GM06990 (cell line): ENCODE measurements around the gene ERMP1.

ENCODE experiments used
- DNase-seq: peaks from one replicate; pipeline ENCODE4 v3.0.0-alpha.2; 2011; ENCODE audit not compliant: insufficient read length; ENCODE audit errors: extremely low read depth
- H3K27me3 ChIP-seq: replicated peaks from 2 replicates; pipeline ENCODE4 v1.6.0; 2011; ENCODE audit warnings: low read length; ENCODE audit not compliant: control insufficient read depth, insufficient read depth
- H3K36me3 ChIP-seq: 2 replicates; pipeline ENCODE4 v1.5.1; 2011; ENCODE audit warnings: low read length; ENCODE audit not compliant: control insufficient read depth, insufficient read depth
- H3K4me3 ChIP-seq: replicated peaks from 2 replicates; pipeline ENCODE4 v1.5.1; 2011; ENCODE audit warnings: low read depth, mild to moderate bottlenecking, control low read depth, low read length
- TF ChIP-seq, protein P1 (sequence below): IDR thresholded peaks from 2 replicates; pipeline ENCODE4 v1.5.1; 2011; ENCODE audit warnings: low read length, control low read depth, mild to moderate bottlenecking, inconsistent platforms; ENCODE audit not compliant: insufficient read depth, poor library complexity, severe bottlenecking

The ERMP1 gene

GRCh38 chr9:5735072-5735471 lies 97.8 kb downstream of the ERMP1 start:
- H3K4me3 ChIP-seq: no peak overlapping the region
- TF ChIP-seq, protein P1, sequence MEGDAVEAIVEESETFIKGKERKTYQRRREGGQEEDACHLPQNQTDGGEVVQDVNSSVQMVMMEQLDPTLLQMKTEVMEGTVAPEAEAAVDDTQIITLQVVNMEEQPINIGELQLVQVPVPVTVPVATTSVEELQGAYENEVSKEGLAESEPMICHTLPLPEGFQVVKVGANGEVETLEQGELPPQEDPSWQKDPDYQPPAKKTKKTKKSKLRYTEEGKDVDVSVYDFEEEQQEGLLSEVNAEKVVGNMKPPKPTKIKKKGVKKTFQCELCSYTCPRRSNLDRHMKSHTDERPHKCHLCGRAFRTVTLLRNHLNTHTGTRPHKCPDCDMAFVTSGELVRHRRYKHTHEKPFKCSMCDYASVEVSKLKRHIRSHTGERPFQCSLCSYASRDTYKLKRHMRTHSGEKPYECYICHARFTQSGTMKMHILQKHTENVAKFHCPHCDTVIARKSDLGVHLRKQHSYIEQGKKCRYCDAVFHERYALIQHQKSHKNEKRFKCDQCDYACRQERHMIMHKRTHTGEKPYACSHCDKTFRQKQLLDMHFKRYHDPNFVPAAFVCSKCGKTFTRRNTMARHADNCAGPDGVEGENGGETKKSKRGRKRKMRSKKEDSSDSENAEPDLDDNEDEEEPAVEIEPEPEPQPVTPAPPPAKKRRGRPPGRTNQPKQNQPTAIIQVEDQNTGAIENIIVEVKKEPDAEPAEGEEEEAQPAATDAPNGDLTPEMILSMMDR: no peak
- no peak for DNase-seq
- H3K27me3 ChIP-seq: no peaks in the 10 kb centered on the region
- peaks cover 5% of the 10 kb centered on the region for H3K36me3 ChIP-seq
